GM12892 (cell line): ENCODE data around the gene BDH1.
"Not testable (repeated sequence)": the region's sequence is repeated elsewhere in the genome, so short reads cannot be mapped to it uniquely, and the experiment has no call there.

ENCODE experiments used
- DNase-seq: peaks from one replicate; pipeline ENCODE4 v3.0.0; 2011; ENCODE audit not compliant: insufficient read length
- FAIRE-seq: peaks from 2 replicates; lab custom pipeline; 2011; peaks lifted over from hg19 to GRCh38; lab: Jason Lieb, UNC
- POLR2A ChIP-seq: IDR thresholded peaks from 2 replicates; pipeline ENCODE4 v1.6.1; 2011; ENCODE audit warnings: low read depth, low read length, control low read depth
- POLR2AphosphoS5 ChIP-seq: IDR thresholded peaks from 2 replicates; pipeline ENCODE4 v1.6.1; 2011; ENCODE audit warnings: low read depth, low read length, control low read depth
- TAF1 ChIP-seq: IDR thresholded peaks from 2 replicates; pipeline ENCODE4 v1.6.1; 2011; ENCODE audit warnings: low read depth, mild to moderate bottlenecking, control low read depth, low read length, borderline replicate concordance

Gene BDH1

GRCh38 chr3:197591816-197592215 is 36.0 kb upstream of the BDH1 start:
- no peak for FAIRE-seq
- no peak for TF ChIP-seq POLR2AphosphoS5
- TF ChIP-seq TAF1: no peak
- no peak for TF ChIP-seq POLR2A
- DNase-seq: no peak

- TF ChIP-seq POLR2A: no peak
- DNase-seq (no peak), FAIRE-seq (no peak)
Measured at GRCh38 chr3:197590313-197590962, 34.7 kb upstream of the BDH1 start.

- TF ChIP-seq POLR2A (no peak), TAF1 (no peak), POLR2AphosphoS5 (no peak)
- no peak for FAIRE-seq
- DNase-seq: no peak
Measured at GRCh38 chr3:197589545-197589944, 33.8 kb upstream of the BDH1 start.

- not testable (repeated sequence) for DNase-seq, FAIRE-seq
Measured at GRCh38 chr3:197586768-197587167, 31.0 kb upstream of the BDH1 start.

GRCh38 chr3:197586181-197586580 is 30.4 kb upstream of the BDH1 start:
- TF ChIP-seq POLR2A (no peak), POLR2AphosphoS5 (no peak), TAF1 (no peak)
- FAIRE-seq (no peak), DNase-seq (no peak)

- no peak for FAIRE-seq
- DNase-seq: no peak
- TF ChIP-seq POLR2A (no peak), POLR2AphosphoS5 (no peak), TAF1 (no peak)
Measured at GRCh38 chr3:197584733-197585132, 29.0 kb upstream of the BDH1 start.

- FAIRE-seq (no peak), DNase-seq (no peak)
- TF ChIP-seq POLR2A (no peak), POLR2AphosphoS5 (no peak), TAF1 (no peak)
Measured at GRCh38 chr3:197583371-197583770, 27.6 kb upstream of the BDH1 start.

GRCh38 chr3:197580253-197580691 is 24.5 kb upstream of the BDH1 start:
- no peak for FAIRE-seq
- no peak for DNase-seq
- TF ChIP-seq POLR2A: no peak
- TF ChIP-seq POLR2AphosphoS5: no peak
- TF ChIP-seq TAF1: no peak

GRCh38 chr3:197578376-197578775 is 22.6 kb upstream of the BDH1 start:
- no peak for FAIRE-seq
- no peak for TF ChIP-seq TAF1
- TF ChIP-seq POLR2A: no peak
- no peak for TF ChIP-seq POLR2AphosphoS5
- DNase-seq: no peak

GRCh38 chr3:197577366-197578074 is 21.8 kb upstream of the BDH1 start:
- TF ChIP-seq POLR2A: no peak
- no peak for TF ChIP-seq POLR2AphosphoS5
- TF ChIP-seq TAF1: no peak
- FAIRE-seq (no peak), DNase-seq (no peak)

- no peak for FAIRE-seq
- DNase-seq: no peak
- TF ChIP-seq TAF1 (no peak), POLR2A (no peak), POLR2AphosphoS5 (no peak)
Measured at GRCh38 chr3:197576838-197577237, 21.1 kb upstream of the BDH1 start.

- FAIRE-seq (no peak), DNase-seq (no peak)
- TF ChIP-seq POLR2AphosphoS5: no peak
- TF ChIP-seq TAF1: no peak
- TF ChIP-seq POLR2A: no peak
Measured at GRCh38 chr3:197575362-197575761, 19.6 kb upstream of the BDH1 start.

- not testable (repeated sequence) for FAIRE-seq, DNase-seq
Measured at GRCh38 chr3:197574396-197574991, 18.7 kb upstream of the BDH1 start.
